GM21576 (cell line): ENCODE results near the gene THBS1.

Source experiments
- ATAC-seq: cut with Tn5 transposase; IDR thresholded peaks from one replicate; pipeline ENCODE4 v1.9.1; 2021; ENCODE audit warnings: mild to moderate bottlenecking, moderate library complexity; ENCODE audit not compliant: unreplicated experiment

Gene THBS1

DNA sequence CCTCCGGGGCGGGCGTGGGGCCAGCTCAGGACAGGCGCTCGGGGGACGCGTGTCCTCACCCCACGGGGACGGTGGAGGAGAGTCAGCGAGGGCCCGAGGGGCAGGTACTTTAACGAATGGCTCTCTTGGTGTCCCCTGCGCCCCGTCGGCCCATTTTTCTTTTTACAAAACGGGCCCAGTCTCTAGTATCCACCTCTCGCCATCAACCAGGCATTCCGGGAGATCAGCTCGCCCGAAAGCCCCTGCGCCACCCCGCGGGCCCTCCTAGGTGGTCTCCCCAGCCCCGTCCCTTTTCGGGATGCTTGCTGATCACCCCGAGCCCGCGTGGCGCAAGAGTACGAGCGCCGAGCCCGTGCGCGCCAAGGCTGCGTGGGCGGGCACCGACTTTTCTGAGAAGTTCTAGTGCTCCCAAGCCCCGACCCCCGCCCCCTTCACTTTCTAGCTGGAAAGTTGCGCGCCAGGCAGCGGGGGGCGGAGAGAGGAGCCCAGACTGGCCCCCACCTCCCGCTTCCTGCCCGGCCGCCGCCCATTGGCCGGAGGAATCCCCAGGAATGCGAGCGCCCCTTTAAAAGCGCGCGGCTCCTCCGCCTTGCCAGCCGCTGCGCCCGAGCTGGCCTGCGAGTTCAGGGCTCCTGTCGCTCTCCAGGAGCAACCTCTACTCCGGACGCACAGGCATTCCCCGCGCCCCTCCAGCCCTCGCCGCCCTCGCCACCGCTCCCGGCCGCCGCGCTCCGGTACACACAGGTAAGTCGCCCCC is at the start of gene THBS1:
THBS1 (plus strand) TSS at position 595 of the 757 bp plus-strand sequence. CDS start 779 bp downstream, outside the sequence.
- ATAC-seq, result peak; percentile 11

DNA sequence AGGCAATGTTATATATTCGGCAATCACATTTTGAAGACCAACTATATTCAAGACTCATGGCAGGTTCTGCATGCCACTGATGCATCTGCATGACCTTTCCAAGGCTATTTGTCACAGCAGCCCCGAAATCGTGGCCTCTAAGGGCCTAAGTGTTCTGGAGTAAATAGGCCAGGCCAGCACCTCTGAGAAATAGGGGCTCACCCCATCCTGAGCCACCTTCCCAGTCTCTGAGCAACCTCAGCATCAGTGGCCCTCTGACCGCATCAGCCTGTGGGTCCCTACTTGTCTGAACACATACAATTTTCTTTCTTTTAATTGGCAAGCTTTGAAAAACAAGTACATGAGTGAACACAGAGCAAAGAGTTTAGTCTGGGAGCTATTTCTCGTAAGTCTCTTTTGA is 45.9 kb upstream of the THBS1 start:
- ATAC-seq, result no peak

DNA sequence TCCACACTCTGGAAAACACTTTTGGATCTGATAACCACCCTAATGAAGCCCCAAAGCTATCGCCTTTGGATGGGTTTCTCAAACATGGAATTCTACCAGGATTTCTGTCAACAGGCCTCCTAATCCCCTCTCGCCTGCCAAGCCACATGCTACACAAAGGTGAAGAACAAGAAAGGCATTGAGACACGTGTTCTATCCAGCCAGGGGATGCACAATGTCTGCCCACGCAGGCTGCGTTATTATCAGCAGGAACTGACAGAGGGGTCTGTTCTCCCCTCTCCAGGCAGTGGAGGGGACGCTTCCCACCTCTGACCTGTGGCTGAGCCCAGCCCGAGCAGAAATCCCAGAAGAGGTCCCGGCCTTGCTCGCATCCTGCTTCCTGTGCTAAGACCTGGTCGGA is 45.4 kb upstream of the THBS1 start:
- ATAC-seq, result no peak

DNA sequence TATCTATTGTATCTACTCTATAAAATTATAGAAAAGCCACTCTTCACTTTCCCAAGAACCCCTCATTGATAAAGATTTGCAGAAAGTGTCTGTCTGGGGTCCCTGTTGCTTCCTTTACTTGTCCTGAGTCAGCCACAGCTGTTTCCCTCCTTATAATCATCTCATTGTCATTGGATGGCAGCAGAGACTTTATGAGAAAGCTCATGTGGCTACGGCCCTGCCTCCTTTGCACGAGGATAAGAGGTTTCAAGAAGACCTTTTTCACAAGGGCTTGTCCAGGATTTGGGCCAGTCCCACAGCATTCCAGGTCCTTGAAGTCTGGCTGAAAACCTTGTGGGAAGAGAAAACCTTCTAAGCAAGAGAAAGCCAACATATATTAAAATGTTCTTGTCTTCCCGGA is 41.9 kb upstream of the THBS1 start:
- ATAC-seq, result no peak

DNA sequence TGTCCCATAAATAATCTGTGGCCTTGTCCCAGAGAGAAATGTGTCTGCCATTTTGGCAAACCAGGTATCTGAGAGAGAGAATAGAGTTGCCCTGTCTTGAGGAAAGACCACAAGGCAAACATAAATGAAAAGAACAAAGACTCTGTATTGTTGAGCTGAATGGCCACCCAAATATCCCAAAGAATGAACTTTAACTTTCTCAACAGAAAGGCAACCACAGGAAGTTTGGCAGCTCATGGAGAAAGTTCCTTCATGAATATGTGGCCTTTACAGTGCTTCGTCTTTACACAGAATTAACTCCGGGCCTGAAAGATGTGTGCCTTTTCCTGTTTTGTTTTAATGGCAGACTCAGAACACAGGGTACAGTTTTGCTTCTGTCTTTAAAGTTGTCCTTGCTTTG is 41.4 kb upstream of the THBS1 start:
- ATAC-seq, result no peak

- no peak for ATAC-seq
Measured at GRCh38 chr15:39539973-39540558, 40.8 kb upstream of the THBS1 start.

GRCh38 chr15:39542385-39543065 is 38.4 kb upstream of the THBS1 start:
- ATAC-seq, result no peak

- ATAC-seq, result no peak
Measured at GRCh38 chr15:39543651-39544050, 37.2 kb upstream of the THBS1 start.

- ATAC-seq, result no peak
Measured at GRCh38 chr15:39546842-39547241, 34.0 kb upstream of the THBS1 start.

- no peak for ATAC-seq
Measured at GRCh38 chr15:39548561-39548960, 32.3 kb upstream of the THBS1 start.

- ATAC-seq, result no peak
Measured at GRCh38 chr15:39549912-39550311, 31.0 kb upstream of the THBS1 start.

- ATAC-seq, result no peak
Measured at GRCh38 chr15:39551476-39551875, 29.4 kb upstream of the THBS1 start.

DNA sequence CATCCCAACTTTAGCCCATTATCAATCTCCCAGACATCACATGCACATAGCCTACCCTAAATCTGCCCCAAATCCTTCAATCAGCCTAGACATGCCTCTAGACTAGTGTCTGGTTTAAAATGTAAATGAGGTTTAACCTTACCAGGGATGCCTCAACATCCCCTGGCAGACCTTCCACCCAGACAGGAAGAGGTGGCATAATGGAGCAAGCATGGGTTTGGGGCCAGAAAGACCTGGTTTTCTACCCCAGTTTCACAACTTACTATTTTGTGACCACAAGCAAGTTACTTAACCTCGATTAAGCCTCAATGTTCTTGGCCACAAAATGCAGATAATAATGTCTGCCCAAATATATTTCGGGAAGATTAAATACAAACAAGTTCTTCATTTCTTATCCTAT is 28.3 kb upstream of the THBS1 start:
- no peak for ATAC-seq

GRCh38 chr15:39553947-39554693 is 26.8 kb upstream of the THBS1 start:
- no peak for ATAC-seq

DNA sequence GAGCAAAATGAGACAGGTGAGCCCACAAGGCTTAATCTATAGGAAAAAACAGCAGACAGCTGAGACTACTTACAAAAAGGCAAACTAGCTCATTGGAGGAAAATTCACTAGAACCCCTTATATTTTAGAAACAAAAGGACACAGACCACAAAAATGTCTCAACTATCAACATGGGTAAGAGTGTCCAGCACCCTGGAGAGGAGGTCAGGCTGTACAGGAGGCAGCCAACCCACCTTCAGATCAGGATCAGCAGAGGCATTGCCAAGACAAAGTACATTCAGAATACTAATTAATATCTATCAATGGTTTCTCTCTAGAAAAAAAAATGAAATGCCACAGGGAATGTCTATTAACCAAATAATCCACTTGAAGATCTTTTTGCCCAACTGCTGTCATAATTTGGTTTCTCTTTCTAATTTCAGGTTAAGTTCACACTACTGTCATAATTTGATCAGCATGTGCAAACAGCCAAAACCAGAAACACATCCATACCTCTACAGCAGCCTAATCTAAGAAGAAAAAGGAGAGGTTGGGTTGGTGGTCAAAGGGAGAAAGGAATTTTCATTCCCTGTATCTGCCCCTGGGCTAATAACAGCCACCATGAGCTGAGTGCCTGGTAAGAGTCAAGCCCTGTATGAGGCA is 26.0 kb upstream of the THBS1 start:
- no peak for ATAC-seq

- ATAC-seq, result no peak
Measured at GRCh38 chr15:39555885-39556284, 25.0 kb upstream of the THBS1 start.

GRCh38 chr15:39556461-39556860 is 24.4 kb upstream of the THBS1 start:
- ATAC-seq, result no peak

DNA sequence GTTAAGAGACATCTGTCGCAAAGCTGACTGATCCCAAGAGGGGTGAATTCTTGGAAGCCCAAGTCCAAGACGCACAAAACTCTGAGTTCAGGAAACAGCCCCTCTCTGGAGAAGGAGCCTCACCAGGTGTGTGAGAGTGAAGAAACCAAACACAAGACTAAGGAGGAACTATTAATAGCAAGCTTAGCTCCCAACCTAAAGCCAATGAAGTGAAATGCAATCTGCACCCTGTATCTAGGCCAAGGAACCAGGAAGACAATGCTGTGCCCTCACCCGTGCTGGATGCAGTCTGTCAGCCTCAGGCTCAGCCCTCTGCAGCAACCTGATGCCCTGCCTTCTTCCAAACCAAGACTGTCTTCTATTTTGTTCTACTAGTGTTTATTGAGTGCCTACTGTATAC is 22.5 kb upstream of the THBS1 start:
- no peak for ATAC-seq

- no peak for ATAC-seq
Measured at GRCh38 chr15:39564972-39565665, 15.8 kb upstream of the THBS1 start.

DNA sequence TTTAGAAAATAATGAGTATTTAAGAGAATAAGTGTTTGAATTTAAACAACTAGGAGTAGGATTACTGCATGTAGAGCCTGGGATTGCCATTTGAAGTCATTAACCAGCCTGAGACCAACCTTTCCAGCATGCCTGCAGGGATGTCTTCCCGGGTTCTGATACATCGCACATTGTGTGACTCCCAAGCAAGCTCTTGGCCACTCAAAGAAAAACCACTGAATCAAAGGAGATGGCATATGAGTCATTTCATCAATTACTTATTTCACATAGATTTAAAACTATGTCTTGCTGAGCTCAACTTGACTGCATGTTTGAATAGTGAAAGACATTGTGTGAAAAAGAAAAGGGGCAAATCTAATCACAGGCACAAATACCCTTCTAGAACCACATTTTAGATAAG is 15.0 kb upstream of the THBS1 start:
- no peak for ATAC-seq
